ENCODE results near the gene INTS2. TPM values are rescaled to one million over a fixed set of nuclear protein-coding genes. Genes with fewer than 3 reads are reported as not detected.

Gene INTS2
- total RNA-seq, 1 donor from 2014 or later = 41.6 TPM

DNA sequence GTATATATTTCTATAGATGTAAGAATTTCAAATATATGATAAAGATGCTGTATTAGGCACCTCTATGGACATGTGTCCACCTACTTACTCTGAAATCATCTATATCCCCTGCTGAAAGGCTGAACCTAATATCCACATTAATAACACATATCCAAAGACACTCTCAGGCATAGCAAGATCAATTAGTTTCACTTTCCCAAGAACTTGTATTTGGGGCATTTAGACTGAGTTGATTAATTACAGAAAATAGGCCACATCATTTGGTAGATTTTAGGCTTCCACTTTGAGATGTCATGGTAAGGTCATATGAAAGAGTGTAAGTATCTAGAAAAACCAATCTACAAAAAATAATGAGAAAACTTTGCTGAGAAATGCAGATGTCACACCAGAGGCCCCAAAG, 109.6 kb downstream of the INTS2 start:
- H3K27me3 Mint-ChIP-seq (ENCODE audit: insufficient read depth, low read depth) = no peaks in the 10 kb centered on the region
- Histone ChIP-seq H3K36me3 (peaks cover 8% of the 10 kb centered on the region), H3K4me2 (no peak overlapping the region), H2AFZ (replicated peaks) (no peak overlapping the region), H3K9ac (no peak overlapping the region), H3K27ac (no peak overlapping the region), H3K27me3 (no peaks in the 10 kb centered on the region), H4K20me1 (ENCODE audit: low read depth) (no peaks in the 10 kb centered on the region), H3K4me3 (no peak overlapping the region), H3K79me2 (ENCODE audit: low read depth) (no peaks in the 10 kb centered on the region), H3K9me3 (ENCODE audit: low read depth) (no peaks in the 10 kb centered on the region), H3F3A (ENCODE audit: low read depth) (no peaks in the 10 kb centered on the region), H3K4me1 (no peaks in the 10 kb centered on the region)
- no peak overlapping the region for H3K27ac Mint-ChIP-seq
- no peak for DNase-seq (ENCODE audit: low spot score)
- no peak overlapping the region for H3K4me3 Mint-ChIP-seq
- no peaks in the 10 kb centered on the region for H3K4me1 Mint-ChIP-seq
- no peaks in the 10 kb centered on the region for H3K9me3 Mint-ChIP-seq
- TF ChIP-seq EZH2 (IDR thresholded peaks at IDR 0.05) (no peak), EZH2phosphoT487 (IDR thresholded peaks at IDR 0.05) (no peak)
- TF ChIP-seq, protein P1, sequence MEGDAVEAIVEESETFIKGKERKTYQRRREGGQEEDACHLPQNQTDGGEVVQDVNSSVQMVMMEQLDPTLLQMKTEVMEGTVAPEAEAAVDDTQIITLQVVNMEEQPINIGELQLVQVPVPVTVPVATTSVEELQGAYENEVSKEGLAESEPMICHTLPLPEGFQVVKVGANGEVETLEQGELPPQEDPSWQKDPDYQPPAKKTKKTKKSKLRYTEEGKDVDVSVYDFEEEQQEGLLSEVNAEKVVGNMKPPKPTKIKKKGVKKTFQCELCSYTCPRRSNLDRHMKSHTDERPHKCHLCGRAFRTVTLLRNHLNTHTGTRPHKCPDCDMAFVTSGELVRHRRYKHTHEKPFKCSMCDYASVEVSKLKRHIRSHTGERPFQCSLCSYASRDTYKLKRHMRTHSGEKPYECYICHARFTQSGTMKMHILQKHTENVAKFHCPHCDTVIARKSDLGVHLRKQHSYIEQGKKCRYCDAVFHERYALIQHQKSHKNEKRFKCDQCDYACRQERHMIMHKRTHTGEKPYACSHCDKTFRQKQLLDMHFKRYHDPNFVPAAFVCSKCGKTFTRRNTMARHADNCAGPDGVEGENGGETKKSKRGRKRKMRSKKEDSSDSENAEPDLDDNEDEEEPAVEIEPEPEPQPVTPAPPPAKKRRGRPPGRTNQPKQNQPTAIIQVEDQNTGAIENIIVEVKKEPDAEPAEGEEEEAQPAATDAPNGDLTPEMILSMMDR (IDR thresholded peaks at IDR 0.05) = no peak
- peaks cover 31% of the 10 kb centered on the region for H3K36me3 Mint-ChIP-seq

DNA sequence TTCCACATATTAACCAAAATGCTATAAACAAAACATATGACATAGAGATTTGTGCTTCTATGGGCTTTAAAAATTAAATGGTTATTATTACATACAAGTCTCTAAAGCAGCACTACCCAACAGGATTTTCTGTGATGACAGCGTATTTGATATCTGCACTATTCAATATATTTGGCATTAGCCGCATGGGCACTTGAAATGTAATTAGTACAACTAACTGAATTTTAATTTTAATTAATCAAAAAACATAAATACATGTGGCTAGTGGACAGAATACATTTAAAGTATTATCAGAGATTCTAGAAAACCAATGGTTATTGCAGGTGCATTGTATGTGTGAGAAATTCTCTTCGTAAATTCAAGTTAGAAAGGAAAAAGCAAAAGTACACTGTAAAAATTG, 110.3 kb downstream of the INTS2 start:
- H3K4me1 Mint-ChIP-seq = no peaks in the 10 kb centered on the region
- no peak for TF ChIP-seq EZH2phosphoT487 (IDR thresholded peaks at IDR 0.05)
- TF ChIP-seq, protein P1 (IDR thresholded peaks at IDR 0.05) = no peak
- no peak for TF ChIP-seq EZH2 (IDR thresholded peaks at IDR 0.05)
- H3K4me3 ChIP-seq = no peak overlapping the region
- no peaks in the 10 kb centered on the region for H3K27me3 ChIP-seq
- no peak overlapping the region for H3K4me2 ChIP-seq
- H3K27ac Mint-ChIP-seq = no peak overlapping the region
- no peaks in the 10 kb centered on the region for H3K4me1 ChIP-seq
- no peaks in the 10 kb centered on the region for H3K9me3 Mint-ChIP-seq
- DNase-seq (ENCODE audit: low spot score) = no peak
- no peaks in the 10 kb centered on the region for H4K20me1 ChIP-seq (ENCODE audit: low read depth)
- H3K4me3 Mint-ChIP-seq = no peak overlapping the region
- H3K36me3 Mint-ChIP-seq = peaks cover 27% of the 10 kb centered on the region
- H3K79me2 ChIP-seq (ENCODE audit: low read depth) = no peaks in the 10 kb centered on the region
- H2AFZ ChIP-seq (replicated peaks) = no peak overlapping the region
- no peak overlapping the region for H3K9ac ChIP-seq
- no peaks in the 10 kb centered on the region for H3K9me3 ChIP-seq (ENCODE audit: low read depth)
- no peaks in the 10 kb centered on the region for H3K27me3 Mint-ChIP-seq (ENCODE audit: insufficient read depth, low read depth)
- peaks cover 8% of the 10 kb centered on the region for H3K36me3 ChIP-seq
- no peak overlapping the region for H3K27ac ChIP-seq
- H3F3A ChIP-seq (ENCODE audit: low read depth) = no peaks in the 10 kb centered on the region

DNA sequence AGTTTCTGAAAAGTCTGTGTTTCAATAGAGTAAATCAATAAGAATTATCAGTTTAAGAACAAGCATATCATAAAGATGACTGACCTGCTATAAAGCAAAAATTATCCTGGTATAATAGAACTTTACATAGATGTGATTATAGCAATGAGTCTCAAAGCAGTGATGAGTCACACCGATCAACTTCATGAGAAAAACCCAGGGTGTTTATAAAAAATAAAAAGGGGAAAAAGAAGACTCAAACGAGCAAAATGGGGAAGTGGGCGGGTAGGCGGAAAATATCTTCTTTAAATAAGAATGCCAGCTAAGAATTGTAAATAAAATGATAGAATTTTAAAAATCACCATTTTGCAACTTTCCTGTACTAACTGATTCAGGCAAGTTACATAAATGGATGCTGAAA, 111.2 kb downstream of the INTS2 start:
- H3K9me3 Mint-ChIP-seq = no peaks in the 10 kb centered on the region
- Histone ChIP-seq H3F3A (ENCODE audit: low read depth) (no peaks in the 10 kb centered on the region), H3K4me3 (no peak overlapping the region)

More for the DNA sequence above, 111.2 kb downstream of the INTS2 start:
- Histone ChIP-seq H4K20me1 (ENCODE audit: low read depth) (no peaks in the 10 kb centered on the region), H3K27me3 (no peaks in the 10 kb centered on the region), H3K9ac (no peak overlapping the region), H3K36me3 (peaks cover 3% of the 10 kb centered on the region), H2AFZ (replicated peaks) (no peak overlapping the region), H3K27ac (no peak overlapping the region), H3K79me2 (ENCODE audit: low read depth) (no peaks in the 10 kb centered on the region), H3K4me2 (no peak overlapping the region), H3K9me3 (ENCODE audit: low read depth) (no peaks in the 10 kb centered on the region), H3K4me1 (no peaks in the 10 kb centered on the region)
- TF ChIP-seq EZH2phosphoT487 (IDR thresholded peaks at IDR 0.05) (no peak), EZH2 (IDR thresholded peaks at IDR 0.05) (no peak)
- TF ChIP-seq, protein P1 (IDR thresholded peaks at IDR 0.05) = no peak
- DNase-seq (ENCODE audit: low spot score) = no peak
- no peaks in the 10 kb centered on the region for H3K27me3 Mint-ChIP-seq (ENCODE audit: insufficient read depth, low read depth)
- H3K4me3 Mint-ChIP-seq = no peak overlapping the region
- peaks cover 19% of the 10 kb centered on the region for H3K36me3 Mint-ChIP-seq
- H3K4me1 Mint-ChIP-seq = no peaks in the 10 kb centered on the region
- no peak overlapping the region for H3K27ac Mint-ChIP-seq
